Stimulated activated CD4-positive, alpha-beta T cell treated with anti-CD3 and anti-CD28 coated beads, Interleukin-4, amount 100 ng/mL, for 4 hours (primary cell): Measurements from ENCODE around the gene BBS1.

Source experiments
- DNase-seq, 2 experiments: peaks; one replicate each; pipeline ENCODE4 v3.0.0-alpha.2; 2020

Gene BBS1

GRCh38 chr11:66477263-66478201, 32.9 kb upstream of the BBS1 start:
- DNase-seq = no peak

DNA sequence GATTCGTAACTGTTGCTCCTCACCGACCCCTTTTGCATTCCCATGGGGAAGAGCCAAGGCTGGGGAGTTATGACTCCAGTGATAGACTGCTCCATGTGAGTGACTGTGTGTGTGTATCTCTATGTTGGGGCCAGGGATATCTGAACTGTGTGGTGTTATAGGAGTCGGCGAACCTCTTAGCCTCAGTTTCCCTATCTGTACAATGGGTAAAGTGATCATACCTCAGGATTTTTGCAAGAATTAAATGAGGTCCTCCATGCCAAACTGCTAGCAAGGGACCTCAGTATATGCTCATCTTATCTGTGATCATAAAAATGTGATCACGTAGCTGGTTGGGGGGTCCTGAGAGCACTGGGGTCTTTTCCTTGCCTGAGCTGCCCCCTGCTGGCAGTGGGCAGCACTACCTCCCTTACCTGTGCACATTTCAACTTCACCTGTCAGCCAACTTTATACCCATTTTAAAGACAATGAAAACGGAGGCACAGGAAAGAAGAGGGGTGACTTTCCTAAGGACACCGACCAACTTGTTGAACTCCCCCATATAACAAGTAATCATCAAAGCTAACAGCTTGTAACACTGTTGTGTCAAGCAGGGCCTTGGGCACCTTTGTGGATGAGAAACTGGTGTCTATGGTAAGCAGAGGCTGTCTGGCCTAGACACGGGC, 31.6 kb upstream of the BBS1 start:
- DNase-seq = peak; percentile 14 to 24

DNA sequence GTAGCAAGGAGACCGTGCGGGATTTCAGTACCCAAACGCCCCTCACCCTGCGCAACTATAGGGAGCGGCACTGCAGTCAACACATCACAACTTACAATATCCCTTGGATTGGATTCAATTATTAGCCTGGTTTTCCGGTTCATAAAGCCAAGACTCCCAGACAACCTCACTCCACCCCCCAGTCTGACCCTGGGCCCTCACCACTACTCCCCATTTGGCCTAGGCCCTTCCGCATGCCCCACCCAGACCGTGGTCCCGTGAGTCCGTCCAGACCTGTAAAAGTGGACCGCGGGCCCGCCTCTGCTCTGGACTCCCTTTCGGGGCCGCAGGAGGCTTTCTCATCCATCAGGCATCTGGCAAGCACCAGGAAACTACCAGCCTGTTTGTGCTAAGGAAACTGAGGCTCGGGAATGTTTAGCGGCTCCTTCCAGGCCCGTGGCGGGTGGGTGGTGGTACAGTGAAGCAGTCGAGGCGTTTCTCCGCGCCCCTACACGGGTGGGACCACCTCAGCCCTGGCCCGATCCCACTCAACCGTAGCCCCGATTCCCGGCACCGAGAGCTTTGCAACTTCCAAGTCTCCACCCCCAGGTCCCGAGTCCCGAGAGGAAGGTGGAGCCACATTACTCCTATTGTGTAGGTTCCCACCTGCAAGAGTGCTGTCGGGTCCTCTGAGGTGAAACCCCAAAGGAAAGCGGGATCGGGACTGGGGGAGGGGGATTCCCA, 30.9 kb upstream of the BBS1 start:
- no peak for DNase-seq

DNA sequence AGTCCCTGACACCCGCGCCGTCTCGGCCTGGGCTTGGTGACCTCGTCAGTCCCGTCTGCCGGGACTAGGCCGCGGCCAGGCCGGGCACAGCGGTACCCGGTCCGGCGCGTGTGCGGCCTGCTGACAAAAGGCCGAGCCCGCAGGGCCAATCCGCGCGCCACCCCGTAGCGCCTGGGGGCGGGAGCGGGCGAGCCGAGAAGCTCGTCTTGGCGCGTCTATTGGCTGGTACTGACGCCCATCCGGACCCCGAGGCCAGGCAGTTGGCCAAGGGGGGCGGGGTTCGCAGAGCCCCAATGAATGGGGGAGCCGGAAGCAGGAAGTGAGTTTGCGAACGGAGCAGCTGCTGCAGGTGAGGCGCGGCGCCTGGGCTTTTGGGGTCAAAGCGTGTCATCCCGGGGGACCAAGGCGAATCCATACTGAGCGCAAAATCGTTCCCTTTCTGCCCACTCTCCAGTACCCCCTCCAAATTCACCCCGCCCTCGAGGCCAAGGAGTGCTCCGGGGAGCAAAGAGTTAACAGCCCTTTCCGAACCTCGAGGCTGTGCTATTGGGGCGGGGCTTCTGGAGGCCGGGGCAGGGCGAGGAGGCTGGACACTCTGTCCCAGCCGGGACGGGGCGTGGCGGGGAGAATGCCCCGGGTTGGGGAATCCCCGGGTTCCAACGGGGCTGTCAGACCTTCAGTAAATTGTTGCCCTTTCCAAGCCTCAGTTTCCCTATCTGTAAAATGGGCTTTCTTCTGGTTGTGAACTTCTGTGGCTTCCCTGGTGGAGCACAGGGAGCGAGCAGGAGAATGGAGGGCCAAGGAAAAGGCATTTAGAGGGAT, 30.1 kb upstream of the BBS1 start, which contains the start of gene DPP3:
Gene DPP3 (plus strand): TSS at position 318 of the 822 bp plus-strand sequence. CDS start 1,767 bp downstream, outside the sequence.
- DNase-seq = peak; percentile 93 to 94

GRCh38 chr11:66484806-66485380, 25.5 kb upstream of the BBS1 start:
- DNase-seq = no peak

DNA sequence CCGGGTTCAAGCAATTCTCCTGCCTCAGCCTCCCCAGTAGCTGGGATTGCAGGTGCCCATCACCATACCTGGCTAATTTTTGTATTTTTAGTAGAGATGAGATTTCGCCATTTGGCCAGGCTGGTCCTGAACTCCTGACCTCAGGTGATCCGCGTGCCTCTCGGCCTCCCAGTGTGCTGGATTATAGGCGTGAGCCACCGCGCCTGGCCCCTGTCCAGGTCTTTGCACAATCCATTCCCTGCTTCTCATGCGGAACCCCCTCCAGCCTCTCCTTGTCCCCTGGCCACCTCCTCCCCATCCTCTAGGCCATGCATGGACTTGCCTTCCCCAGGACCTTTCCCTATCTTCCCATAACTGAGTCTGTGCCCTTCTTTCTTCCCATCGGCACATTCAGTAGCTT, 21.5 kb upstream of the BBS1 start:
- DNase-seq = no peak

DNA sequence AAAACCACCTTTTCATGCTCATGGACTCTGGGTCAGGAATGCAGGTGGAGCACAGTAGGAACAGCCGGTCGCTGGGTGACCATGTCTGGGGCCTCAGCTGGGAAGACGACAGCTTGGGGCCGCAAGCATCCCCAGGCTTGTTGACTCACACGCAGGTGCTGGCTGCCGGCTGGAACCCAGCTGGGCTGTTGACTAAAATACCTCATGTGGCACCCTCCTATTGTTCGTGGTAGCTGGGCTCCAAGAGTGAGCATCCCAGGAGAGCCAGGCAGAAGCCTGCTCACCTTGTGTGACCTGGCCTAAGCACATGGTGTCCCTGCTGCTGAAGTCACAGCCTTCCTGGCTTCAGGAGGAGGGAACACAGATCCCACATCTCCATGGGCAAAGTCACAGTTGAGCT, 20.8 kb upstream of the BBS1 start:
- DNase-seq = no peak

GRCh38 chr11:66491315-66491935, 19.0 kb upstream of the BBS1 start:
- DNase-seq = no peak

DNA sequence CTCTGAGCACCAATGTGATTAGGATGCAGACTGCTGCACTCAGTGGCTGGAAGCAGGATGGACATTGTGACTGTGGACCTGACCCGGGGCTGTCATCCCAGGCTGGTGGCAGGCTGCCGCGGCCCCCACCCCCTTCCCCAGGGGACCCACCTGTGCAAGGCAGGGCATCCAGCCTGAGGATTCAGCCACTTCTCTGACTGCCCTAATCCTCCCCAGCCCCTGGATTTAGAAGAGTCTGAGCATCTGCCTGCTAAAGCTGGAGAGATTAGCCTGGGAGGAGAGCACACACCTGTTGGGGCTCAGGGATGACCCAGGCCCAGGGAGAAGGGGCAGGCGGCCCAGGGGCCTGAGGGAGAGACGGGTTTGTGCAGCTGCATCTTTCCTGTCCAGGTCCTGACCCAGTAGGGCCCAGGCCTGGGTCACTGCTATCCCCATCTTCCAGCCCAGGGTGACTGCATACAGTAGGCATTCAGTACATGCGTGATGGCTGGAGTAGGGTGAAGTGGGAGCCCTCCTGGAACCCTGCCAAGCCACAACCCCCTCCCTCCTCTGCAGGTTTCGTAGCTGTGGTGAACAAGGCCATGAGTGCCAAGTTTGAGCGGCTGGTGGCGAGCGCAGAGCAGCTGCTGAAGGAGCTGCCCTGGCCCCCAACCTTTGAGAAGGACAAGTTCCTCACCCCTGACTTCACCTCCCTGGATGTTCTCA, 18.1 kb upstream of the BBS1 start:
- DNase-seq = no peak

DNA sequence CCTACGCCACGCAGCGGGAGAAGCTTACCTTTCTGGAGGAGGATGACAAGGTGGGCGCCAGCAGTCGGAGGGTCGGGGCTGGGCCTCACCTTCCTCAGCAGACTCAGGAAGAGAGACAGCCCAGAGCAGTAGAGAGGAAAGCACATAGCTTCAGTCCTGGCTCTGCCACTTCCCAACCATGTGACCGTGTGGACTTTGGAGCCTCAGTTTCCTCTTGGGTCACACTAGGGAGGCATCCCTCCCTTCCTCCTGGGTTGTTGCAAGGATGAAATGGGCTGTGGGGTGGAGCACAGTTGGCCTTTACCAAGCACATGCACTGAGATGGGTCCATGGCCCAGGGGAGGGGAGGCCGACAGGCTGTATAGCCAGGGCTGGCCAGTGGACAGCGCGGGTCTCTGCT, 17.3 kb upstream of the BBS1 start:
- no peak for DNase-seq

DNA sequence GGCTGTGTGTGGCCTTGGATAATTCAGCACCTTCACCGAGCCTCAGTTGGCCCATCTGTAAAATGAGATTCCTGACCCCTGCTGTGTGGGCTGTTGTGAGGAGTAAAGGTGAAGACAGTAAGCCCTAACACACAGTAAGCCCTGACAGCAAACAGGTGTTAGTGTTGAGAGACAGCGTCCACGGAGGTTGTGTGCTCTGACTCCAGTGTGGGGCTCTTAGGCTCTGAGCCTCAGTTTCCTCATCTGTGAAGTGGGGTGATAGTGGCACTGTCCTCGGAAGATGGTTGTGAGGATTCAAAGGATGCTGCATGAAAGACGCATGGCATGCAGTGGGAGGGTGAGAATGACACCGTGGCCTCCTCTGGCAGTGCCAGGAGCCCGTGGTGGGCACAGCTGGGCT, 16.0 kb upstream of the BBS1 start:
- no peak for DNase-seq

DNA sequence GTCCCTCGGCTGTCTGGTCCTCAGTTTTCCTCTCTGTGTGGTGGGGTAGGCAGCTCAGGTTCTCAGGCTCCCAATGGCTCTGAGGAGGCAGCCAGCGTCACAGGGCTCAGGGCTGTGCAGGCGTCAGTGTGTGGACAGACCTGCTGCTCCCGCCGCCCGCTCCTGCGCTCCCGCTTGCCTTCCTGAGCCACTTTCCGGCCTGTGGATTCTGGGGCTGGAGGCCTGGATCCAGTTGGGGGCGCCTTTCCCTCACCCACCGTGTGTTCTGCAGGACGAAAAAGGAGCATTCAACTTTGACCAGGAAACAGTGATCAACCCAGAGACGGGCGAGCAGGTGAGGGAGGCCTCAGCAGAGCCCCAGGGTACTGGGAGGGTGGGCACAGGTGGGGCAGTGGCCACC, 15.5 kb upstream of the BBS1 start:
- no peak for DNase-seq

DNA sequence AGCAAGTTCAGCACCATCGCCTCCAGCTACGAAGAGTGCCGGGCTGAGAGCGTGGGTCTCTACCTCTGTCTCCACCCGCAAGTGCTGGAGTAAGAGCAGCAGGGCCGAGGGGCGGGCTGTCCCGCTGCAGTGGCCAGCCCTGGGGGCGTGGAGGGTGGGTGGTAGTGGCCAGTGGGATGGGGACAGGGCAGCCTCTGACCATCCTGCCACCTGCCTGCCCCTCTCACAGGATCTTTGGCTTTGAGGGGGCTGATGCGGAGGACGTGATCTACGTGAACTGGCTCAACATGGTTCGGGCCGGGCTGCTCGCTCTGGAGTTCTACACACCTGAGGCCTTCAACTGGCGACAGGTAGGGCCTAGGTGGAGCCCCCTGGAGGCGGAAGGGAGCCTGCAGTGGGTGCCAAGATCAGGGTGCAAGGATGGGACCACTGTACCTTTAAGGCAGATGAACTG, 15.0 kb upstream of the BBS1 start:
- DNase-seq = no peak

DNA sequence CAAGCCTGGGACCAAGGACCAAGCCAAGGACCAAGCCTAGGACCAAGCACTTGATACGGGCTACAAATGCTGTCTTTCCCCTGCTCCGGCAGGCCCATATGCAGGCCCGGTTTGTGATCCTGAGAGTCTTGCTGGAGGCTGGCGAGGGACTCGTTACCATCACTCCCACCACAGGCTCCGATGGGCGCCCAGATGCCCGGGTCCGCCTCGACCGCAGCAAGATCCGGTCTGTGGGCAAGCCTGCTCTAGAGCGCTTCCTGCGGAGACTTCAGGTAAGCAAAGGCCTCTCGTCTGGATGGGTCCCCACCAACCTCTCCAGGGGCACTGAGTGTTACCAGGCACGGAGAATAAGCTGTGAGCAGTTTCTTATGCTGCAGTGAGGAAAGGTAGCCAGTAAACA, 13.2 kb upstream of the BBS1 start:
- no peak for DNase-seq

GRCh38 chr11:66498506-66498905, 11.9 kb upstream of the BBS1 start:
- DNase-seq = no peak

- no peak for DNase-seq
Measured at GRCh38 chr11:66505276-66505816, 5.1 kb upstream of the BBS1 start.

GRCh38 chr11:66509131-66509561, 1.3 kb upstream of the BBS1 start:
- DNase-seq = no peak

DNA sequence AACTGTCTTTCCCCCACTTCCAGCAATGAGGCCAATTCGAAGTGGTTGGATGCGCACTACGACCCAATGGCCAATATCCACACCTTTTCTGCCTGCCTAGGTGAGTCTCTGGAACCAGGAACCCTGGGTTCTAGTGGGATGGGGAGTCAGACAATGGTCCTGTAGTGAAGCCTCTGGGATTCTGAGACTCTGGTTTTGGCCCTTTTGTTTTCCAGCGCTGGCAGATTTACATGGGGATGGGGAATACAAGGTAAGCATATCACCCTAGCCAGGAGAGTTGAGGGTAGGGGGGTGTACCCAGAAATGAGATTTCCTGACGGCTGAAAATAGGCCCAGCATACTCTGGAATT, 530 bp downstream of the BBS1 start:
- no peak for DNase-seq

- DNase-seq = no peak
Measured at GRCh38 chr11:66523611-66524010, 13.2 kb downstream of the BBS1 start.

DNA sequence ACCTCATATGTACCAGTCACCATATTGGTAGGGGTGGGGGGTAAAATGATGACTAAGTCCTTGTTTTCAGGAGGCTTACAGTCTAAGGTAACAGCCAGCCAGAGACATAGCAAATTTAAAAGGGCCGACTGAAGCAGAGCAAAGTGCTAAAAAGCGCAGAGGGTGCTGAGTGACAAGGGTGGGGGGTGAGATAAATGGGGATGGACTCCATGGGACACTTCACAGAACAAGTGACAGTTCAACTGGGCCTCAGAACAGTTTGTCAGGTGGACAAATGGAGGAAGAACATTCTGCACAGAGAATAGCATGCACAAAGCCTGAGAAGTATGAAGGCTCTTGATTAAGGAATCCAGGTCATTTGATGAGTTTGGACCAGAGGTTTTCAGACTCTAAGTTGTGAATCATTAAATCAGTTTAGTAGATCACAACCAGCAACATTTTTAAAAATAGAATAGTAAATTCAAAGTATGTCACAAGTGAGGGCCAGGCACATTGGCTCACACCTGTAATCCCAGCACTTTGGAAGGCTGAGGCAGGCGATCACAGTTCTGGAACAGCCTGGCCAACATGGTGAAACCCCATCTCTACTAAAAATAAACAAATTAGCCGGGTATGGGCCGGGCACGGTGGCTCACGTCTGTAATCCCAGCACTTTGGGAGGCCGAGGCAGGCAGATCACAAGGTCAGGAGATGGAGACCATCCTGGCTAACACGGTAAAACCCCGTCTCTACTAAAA, 14.0 kb downstream of the BBS1 start:
- no peak for DNase-seq
